IMR-90 (cell line): ENCODE data around the gene DSCAM.

ENCODE experiments used
- NFE2L2 ChIP-seq: fragments of 150-350 bp; IDR thresholded peaks from 2 replicates; pipeline ENCODE4 v1.6.1; 2016; ENCODE audit warnings: low read depth, mild to moderate bottlenecking, low read length
- TF ChIP-seq, protein P1 (sequence below): conservative IDR thresholded peaks from 2 replicates; pipeline ENCODE4 v1.5.1; 2012; ENCODE audit warnings: mild to moderate bottlenecking, low read depth, low read length, improper control_type of control experiment

DNA sequence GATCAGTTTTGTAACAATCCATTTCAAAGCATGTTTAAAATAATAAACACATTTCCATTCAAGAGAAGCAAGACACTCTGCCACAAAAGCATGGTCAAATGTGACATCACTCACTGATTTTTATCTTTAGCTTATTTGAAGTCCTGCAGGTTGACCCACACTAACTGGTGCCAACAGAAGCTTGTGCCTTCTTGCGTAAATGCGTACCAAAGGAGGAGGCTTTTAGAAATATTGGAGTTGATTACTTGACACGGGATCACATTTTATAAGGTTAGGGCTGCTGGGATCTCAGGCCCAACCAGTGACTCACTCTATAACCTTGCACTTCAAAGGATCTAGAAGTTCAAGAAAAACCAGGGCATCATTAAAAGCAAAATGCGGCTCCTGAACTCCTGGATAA, 776.1 kb downstream of the DSCAM start:
- no peak for TF ChIP-seq NFE2L2
- TF ChIP-seq, protein P1, sequence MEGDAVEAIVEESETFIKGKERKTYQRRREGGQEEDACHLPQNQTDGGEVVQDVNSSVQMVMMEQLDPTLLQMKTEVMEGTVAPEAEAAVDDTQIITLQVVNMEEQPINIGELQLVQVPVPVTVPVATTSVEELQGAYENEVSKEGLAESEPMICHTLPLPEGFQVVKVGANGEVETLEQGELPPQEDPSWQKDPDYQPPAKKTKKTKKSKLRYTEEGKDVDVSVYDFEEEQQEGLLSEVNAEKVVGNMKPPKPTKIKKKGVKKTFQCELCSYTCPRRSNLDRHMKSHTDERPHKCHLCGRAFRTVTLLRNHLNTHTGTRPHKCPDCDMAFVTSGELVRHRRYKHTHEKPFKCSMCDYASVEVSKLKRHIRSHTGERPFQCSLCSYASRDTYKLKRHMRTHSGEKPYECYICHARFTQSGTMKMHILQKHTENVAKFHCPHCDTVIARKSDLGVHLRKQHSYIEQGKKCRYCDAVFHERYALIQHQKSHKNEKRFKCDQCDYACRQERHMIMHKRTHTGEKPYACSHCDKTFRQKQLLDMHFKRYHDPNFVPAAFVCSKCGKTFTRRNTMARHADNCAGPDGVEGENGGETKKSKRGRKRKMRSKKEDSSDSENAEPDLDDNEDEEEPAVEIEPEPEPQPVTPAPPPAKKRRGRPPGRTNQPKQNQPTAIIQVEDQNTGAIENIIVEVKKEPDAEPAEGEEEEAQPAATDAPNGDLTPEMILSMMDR, result no peak
